GM18858 (cell line): ENCODE results near the gene OFD1.

Experiments
- ATAC-seq: cut with Tn5 transposase; IDR thresholded peaks from one replicate; pipeline ENCODE4 v1.9.1; 2021; ENCODE audit not compliant: unreplicated experiment

OFD1 gene

GRCh38 chrX:13790206-13791131 lies 55.9 kb downstream of the OFD1 start:
- ATAC-seq: no peak

GRCh38 chrX:13791145-13791544 lies 56.6 kb downstream of the OFD1 start:
- no peak for ATAC-seq

GRCh38 chrX:13791559-13791958 lies 57.0 kb downstream of the OFD1 start:
- ATAC-seq: no peak

GRCh38 chrX:13793897-13794296 lies 59.3 kb downstream of the OFD1 start:
- no peak for ATAC-seq

- no peak for ATAC-seq
These were observed 59.9 kb downstream of the OFD1 start for GRCh38 chrX:13794417-13794816.

- ATAC-seq: no peak
These were observed 63.0 kb downstream of the OFD1 start for GRCh38 chrX:13797512-13797911.

- ATAC-seq: no peak
These were observed 63.6 kb downstream of the OFD1 start for GRCh38 chrX:13798184-13798583.

- no peak for ATAC-seq
These were observed 68.6 kb downstream of the OFD1 start for GRCh38 chrX:13803116-13803515.

- no peak for ATAC-seq
These were observed 70.7 kb downstream of the OFD1 start for GRCh38 chrX:13805241-13805640.

GRCh38 chrX:13808293-13808692 lies 73.7 kb downstream of the OFD1 start:
- ATAC-seq: no peak

GRCh38 chrX:13808865-13809264 lies 74.3 kb downstream of the OFD1 start:
- ATAC-seq: no peak

- ATAC-seq: no peak
These were observed 81.1 kb downstream of the OFD1 start for GRCh38 chrX:13815664-13816063.

- no peak for ATAC-seq
These were observed 81.6 kb downstream of the OFD1 start for GRCh38 chrX:13816176-13816575.

GRCh38 chrX:13816643-13817627 lies 82.4 kb downstream of the OFD1 start, which contains the start of gene GPM6B:
Gene GPM6B (minus strand): TSS chrX:13817093. CDS start chrX:13816904, 189 bp downstream.
- no peak for ATAC-seq
